GM19438 (cell line): ENCODE measurements around the gene FUT4.

ENCODE experiments used
- ATAC-seq: cut with Tn5 transposase; IDR thresholded peaks from one replicate; pipeline ENCODE4 v1.9.1; 2021; ENCODE audit warnings: low read depth; ENCODE audit not compliant: unreplicated experiment

The FUT4 gene

GRCh38 chr11:94597896-94598295 lies 54.2 kb downstream of the FUT4 start:
- ATAC-seq, result no peak
